A673 (cell line): ENCODE data around the gene SMCHD1. TPM values are rescaled to one million over a fixed set of nuclear protein-coding genes. Genes with fewer than 3 reads are reported as not detected.

ENCODE experiments used
- BruUV-seq: library from RNA; stranded (reverse); fragments of 400-500 nt; replicated peaks from 2 replicates; lab custom pipeline; 2021; lab: Mats Ljungman, UMichigan
- CTCF ChIA-PET: fragments of 300-600 bp; sonication (Branson Sonifier 250); formaldehyde crosslinking; loops from one replicate; lab custom pipeline; 2022; ENCODE audit warnings: antibody characterized with exemption; lab: Charles Lee
- POLR2A ChIA-PET: fragments of 300-600 bp; sonication (Branson Sonifier 250); formaldehyde crosslinking; loops from one replicate; lab custom pipeline; 2022; ENCODE audit warnings: antibody characterized with exemption; ENCODE audit not compliant: low non-redundant PET; lab: Charles Lee
- DNase-seq: peaks from one replicate; pipeline ENCODE4 v3.0.0-alpha.2; 2015; ENCODE audit warnings: low spot score
- H3K27ac ChIP-seq: fragments of 200-600 bp; sonication (generic); 2 replicates; pipeline ENCODE4 v1.5.1; 2016; ENCODE audit warnings: mixed run types, low read depth, mild to moderate bottlenecking, mixed read lengths, antibody characterized with exemption, low read length; ENCODE audit not compliant: poor library complexity, severe bottlenecking
- H3K27me3 ChIP-seq: fragments of 200-600 bp; sonication (generic); replicated peaks from 2 replicates; pipeline ENCODE4 v1.6.1; 2017; ENCODE audit warnings: mixed run types, low read depth, mild to moderate bottlenecking, mixed read lengths, antibody characterized with exemption, low read length; ENCODE audit not compliant: insufficient read depth, poor library complexity
- H3K36me3 ChIP-seq: fragments of 200-600 bp; sonication (generic); 2 replicates; pipeline ENCODE4 v1.6.1; 2016; ENCODE audit warnings: mixed run types, mild to moderate bottlenecking, mixed read lengths, antibody characterized with exemption, low read length; ENCODE audit not compliant: insufficient read depth, poor library complexity, severe bottlenecking
- H3K4me1 ChIP-seq: fragments of 200-600 bp; sonication (generic); 2 replicates; pipeline ENCODE4 v1.6.1; 2017; ENCODE audit warnings: mixed run types, mild to moderate bottlenecking, mixed read lengths, antibody characterized with exemption, low read length; ENCODE audit not compliant: insufficient read depth, poor library complexity, severe bottlenecking
- H3K4me3 ChIP-seq: fragments of 200-600 bp; sonication (generic); 2 replicates; pipeline ENCODE4 v1.5.1; 2016; ENCODE audit warnings: low read depth, mixed run types, mild to moderate bottlenecking, mixed read lengths, low read length; ENCODE audit not compliant: poor library complexity, severe bottlenecking
- H3K9me3 ChIP-seq: fragments of 200-600 bp; sonication (generic); 2 replicates; pipeline ENCODE4 v1.6.1; 2016; ENCODE audit warnings: mixed run types, low read depth, mild to moderate bottlenecking, mixed read lengths, antibody characterized with exemption, low read length; ENCODE audit not compliant: poor library complexity, severe bottlenecking
- EZH2 ChIP-seq: fragments of 200-600 bp; sonication (generic); IDR thresholded peaks from 2 replicates; pipeline ENCODE4 v1.6.1; 2017; ENCODE audit warnings: borderline replicate concordance, low read depth, mild to moderate bottlenecking, mixed read lengths, antibody characterized with exemption, low read length; ENCODE audit not compliant: poor library complexity, severe bottlenecking
- intact Hi-C: fragments of 100-400 bp; cut with micrococcal nuclease; formaldehyde crosslinking; loops from one replicate; pipeline ENCODE4 v1.10.0; 2022; ENCODE audit not compliant: unreplicated experiment
- total RNA-seq: library from RNA; stranded (reverse); gene quantifications from 2 replicates; pipeline ENCODE4 v1.2.3, GENCODE V29; 2021
- TF ChIP-seq, protein P1 (sequence below): fragments of 300-800, 200-600 bp; sonication (generic); conservative IDR thresholded peaks from 2 replicates; pipeline ENCODE4 v1.5.1; 2017; ENCODE audit warnings: low read depth, mild to moderate bottlenecking, antibody characterized with exemption, low read length, moderate library complexity, mixed read lengths

Gene SMCHD1
- total RNA-seq, 1 experiment from 2014 or later = 80.9 TPM

DNA sequence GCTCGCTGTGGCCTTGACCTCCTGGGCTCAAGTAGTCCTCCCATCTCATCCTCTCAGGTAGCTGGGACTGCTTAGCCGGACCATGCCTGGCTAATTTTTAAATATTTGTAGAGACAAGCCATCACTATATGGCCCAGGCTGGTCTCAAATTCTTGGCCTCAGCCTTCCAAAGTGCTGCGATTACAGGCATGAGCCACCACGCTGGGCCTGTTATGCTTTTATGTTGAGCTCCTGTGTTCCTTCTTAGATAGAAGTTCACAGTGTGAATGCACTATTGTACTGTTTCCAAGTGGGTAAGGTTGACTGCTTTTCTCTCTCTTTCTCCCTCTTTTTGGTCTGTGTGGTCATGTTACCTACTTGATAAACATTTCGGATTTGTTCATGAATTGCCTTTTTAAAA, 61.9 kb downstream of the SMCHD1 start:
- intact Hi-C loops = no loop called here
- no peak overlapping the region for H3K27ac ChIP-seq
- H3K4me1 ChIP-seq = no peaks in the 10 kb centered on the region
- no peak for DNase-seq
- no peaks in the 10 kb centered on the region for H3K27me3 ChIP-seq
- no peaks in the 10 kb centered on the region for H3K9me3 ChIP-seq
- H3K36me3 ChIP-seq = peaks cover 47% of the 10 kb centered on the region
- TF ChIP-seq EZH2 = no peak
- POLR2A ChIA-PET = no interaction called here
- CTCF ChIA-PET = no interaction called here
- H3K4me3 ChIP-seq = no peak overlapping the region
- no TSS peak for BruUV-seq

DNA sequence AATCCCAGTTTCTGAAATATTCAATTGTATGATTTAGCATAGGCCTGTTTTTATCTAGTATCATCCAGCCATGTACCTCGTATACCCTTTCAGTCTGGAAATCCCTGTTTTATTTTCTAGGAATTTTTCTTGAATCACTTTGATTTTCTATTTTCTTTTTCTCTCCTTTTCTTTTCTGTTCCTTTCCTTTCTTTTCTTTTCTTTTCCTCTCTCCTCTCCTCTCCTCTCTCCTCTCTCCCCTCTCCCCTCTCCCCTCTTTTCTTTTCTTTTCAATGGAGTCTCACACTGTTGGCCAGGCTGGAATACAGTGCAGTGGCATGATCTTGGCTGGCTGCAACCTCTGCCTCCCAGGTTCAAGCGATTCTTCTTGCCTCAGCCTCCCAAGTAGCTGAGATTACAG, 63.5 kb downstream of the SMCHD1 start:
- no TSS peak for BruUV-seq
- no peak for DNase-seq
- no peak overlapping the region for H3K27ac ChIP-seq
- no peaks in the 10 kb centered on the region for H3K27me3 ChIP-seq
- H3K36me3 ChIP-seq = peaks cover 49% of the 10 kb centered on the region
- TF ChIP-seq, protein P1, sequence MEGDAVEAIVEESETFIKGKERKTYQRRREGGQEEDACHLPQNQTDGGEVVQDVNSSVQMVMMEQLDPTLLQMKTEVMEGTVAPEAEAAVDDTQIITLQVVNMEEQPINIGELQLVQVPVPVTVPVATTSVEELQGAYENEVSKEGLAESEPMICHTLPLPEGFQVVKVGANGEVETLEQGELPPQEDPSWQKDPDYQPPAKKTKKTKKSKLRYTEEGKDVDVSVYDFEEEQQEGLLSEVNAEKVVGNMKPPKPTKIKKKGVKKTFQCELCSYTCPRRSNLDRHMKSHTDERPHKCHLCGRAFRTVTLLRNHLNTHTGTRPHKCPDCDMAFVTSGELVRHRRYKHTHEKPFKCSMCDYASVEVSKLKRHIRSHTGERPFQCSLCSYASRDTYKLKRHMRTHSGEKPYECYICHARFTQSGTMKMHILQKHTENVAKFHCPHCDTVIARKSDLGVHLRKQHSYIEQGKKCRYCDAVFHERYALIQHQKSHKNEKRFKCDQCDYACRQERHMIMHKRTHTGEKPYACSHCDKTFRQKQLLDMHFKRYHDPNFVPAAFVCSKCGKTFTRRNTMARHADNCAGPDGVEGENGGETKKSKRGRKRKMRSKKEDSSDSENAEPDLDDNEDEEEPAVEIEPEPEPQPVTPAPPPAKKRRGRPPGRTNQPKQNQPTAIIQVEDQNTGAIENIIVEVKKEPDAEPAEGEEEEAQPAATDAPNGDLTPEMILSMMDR = no peak
- no peak for TF ChIP-seq EZH2
- intact Hi-C loops = no loop called here
- H3K4me1 ChIP-seq = no peaks in the 10 kb centered on the region
- no peak overlapping the region for H3K4me3 ChIP-seq
- POLR2A ChIA-PET = no interaction called here
- no peaks in the 10 kb centered on the region for H3K9me3 ChIP-seq
- CTCF ChIA-PET = no interaction called here

DNA sequence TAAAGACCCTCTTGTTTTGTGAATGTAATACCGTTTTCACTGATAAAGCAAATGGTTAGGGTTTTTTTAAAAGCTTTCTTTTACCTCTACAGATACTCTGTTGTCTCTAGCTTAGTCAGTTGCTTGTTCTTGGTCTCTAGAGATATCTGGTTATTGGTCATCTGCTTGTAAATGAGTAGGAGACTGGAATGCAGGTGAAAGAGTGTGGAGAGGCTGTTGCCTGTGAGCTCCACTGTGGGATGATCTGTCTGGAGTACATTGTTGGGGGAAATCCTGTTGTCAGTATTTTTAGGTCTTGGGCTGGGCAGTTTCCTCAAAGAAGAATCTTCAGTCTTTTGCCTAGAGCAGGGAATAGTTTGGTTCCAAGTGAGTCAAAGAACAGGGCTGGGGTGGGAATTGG, 67.7 kb downstream of the SMCHD1 start:
- no peaks in the 10 kb centered on the region for H3K9me3 ChIP-seq
- no peak for DNase-seq
- ChIA-PET CTCF (no interaction called here), POLR2A (no interaction called here)
- peaks cover 63% of the 10 kb centered on the region for H3K36me3 ChIP-seq
- no peaks in the 10 kb centered on the region for H3K27me3 ChIP-seq
- no peak overlapping the region for H3K4me3 ChIP-seq
- TF ChIP-seq, protein P1 = no peak
- no peak for TF ChIP-seq EZH2
- intact Hi-C loops = no loop called here
- no TSS peak for BruUV-seq
- H3K4me1 ChIP-seq = no peaks in the 10 kb centered on the region
- no peak overlapping the region for H3K27ac ChIP-seq

DNA sequence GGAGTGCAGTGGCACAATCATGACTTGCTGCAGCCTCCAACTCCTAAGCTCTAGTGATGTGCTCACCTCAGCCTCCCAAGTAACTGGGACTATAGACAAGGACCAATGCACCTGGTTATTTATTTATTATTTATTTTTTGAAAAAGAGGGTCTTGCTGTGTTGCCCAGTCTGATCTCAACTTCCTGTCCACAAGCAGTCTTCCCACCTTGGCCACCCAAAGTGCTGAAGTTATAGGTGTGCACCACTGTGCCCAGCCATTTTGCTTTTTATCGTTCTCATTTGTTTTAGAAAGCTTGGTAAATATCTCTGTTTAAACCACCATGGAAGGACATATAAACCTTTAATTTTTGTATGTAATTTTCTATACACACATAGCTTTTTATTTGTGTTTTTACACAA, 74.2 kb downstream of the SMCHD1 start:
- intact Hi-C loops = no loop called here
- H3K36me3 ChIP-seq = peaks cover 80% of the 10 kb centered on the region
- no peak overlapping the region for H3K4me3 ChIP-seq
- BruUV-seq = no TSS peak
- H3K9me3 ChIP-seq = no peaks in the 10 kb centered on the region
- TF ChIP-seq, protein P1 = no peak
- no peak for TF ChIP-seq EZH2
- ChIA-PET POLR2A (no interaction called here), CTCF (no interaction called here)
- H3K27ac ChIP-seq = no peak overlapping the region
- H3K4me1 ChIP-seq = no peaks in the 10 kb centered on the region
- no peaks in the 10 kb centered on the region for H3K27me3 ChIP-seq
- DNase-seq = no peak
